A204.1 (cell line): ENCODE measurements around the gene FUOM.

ENCODE experiments used
- FAIRE-seq: peaks from 2 replicates; lab custom pipeline; 2012; peaks lifted over from hg19 to GRCh38; lab: Jason Lieb, UNC

The FUOM gene

GRCh38 chr10:133366751-133367150 lies 8.9 kb upstream of the FUOM start:
- no peak for FAIRE-seq

GRCh38 chr10:133366130-133366478 lies 8.3 kb upstream of the FUOM start:
- FAIRE-seq, result no peak

GRCh38 chr10:133365461-133366129 lies 7.8 kb upstream of the FUOM start:
- FAIRE-seq, result no peak

DNA sequence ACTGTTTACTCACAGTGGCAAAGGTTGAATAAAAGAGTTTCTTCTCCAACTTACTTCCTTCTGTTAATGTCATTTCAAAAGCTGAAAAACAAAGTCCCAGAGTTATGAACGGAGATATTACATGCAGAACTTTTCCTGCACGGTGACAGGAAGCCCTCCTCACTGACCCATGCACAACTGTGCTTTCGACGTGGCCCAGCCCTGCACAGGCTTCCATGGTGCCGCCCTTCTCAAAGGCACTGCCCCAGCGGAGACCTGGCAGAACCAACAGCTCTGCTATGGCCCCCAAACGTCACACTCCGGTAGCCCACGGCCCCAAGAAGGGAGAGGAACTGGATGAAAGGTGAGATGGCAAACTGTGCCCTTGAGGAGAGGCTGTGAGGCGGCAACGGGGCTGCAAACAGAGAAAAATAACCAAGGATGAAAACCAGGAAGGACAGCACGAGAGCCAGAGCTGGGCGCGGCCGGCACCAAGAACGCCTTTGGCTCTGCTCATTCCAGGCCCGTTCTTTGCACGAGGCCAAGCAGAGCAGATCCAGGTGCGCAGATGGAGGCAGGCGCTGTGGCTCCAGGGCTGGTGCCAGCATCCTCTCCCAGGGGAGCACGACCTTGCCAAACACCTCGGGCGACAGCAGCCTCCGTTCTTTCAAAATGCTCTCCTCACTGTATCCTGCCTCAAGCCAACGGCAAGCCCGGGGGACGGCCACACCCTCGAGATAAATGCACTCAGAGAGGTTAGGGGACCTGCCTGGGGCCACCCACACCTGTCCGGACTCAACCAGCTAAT lies 7.0 kb upstream of the FUOM start:
- no peak for FAIRE-seq

DNA sequence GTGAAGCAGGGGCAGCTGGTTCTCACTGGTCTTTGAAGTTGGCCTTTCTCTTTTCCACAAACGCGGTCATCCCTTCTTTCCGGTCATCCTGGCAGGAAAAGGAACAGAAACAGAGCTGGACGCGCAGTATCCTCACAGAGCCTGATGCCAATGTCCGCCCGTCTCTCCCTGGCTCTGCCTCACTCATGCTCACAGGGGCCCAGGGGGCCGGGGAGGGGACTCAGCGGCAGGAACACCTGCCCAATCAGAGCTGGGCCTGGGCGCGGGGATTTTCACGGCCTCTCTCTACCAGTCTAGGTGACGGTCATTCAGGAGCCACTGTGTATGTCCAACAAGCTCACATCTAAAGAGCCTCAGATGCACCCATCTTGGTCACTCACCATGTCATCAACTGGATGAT lies 5.0 kb upstream of the FUOM start:
- no peak for FAIRE-seq

DNA sequence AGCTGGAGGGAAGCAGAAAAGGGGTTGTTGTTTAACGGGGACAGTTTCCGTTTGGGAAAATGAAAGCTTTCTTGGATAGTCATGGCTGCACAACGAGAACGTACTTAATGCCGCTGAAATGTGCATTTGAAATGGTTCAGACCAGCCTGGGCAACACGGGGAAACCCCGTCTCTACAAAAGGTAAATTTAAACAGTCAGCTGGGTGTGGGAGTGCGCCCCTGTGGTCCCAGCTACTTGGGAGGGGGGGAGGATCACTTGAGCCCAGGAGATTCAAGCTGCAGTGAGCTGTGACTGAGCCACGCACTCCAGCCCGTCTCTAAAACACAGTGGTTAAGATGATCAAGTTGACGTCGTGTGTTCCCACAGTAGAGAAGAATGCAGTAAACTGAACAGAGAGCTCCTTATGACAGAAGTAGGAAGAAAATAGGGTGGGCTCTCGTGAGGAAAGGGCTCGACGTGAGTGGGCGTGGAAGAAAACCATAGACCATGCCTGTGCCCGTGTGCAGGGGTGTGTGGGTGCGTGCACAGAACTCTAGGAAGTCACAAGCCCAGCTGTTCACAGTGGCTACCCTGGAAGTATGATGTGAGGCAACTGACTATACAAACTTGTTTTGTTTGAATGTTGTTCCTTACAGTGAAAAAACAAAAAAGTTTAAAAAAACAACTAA lies 4.1 kb upstream of the FUOM start:
- FAIRE-seq, result no peak

DNA sequence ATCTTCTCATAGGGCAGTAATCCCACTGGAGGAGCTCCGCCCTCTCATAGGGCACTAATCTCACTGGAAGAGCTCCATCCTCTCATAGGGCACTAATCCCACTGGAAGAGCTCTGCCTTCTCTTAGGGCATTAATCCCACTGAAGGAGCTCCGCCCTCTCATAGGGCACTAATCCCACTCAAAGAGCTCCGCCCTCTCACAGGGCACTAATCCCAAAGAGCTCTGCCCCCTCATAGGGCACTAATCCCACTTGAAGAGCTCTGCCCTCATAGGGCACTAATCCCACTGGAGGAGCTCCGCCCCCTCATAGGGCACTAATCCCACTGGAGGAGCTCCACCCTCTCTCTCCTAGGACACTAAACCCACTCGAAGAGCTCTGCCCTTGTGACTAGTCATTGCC lies 3.4 kb upstream of the FUOM start:
- FAIRE-seq, result no peak

GRCh38 chr10:133359972-133360610 lies 2.3 kb upstream of the FUOM start:
- no peak for FAIRE-seq

DNA sequence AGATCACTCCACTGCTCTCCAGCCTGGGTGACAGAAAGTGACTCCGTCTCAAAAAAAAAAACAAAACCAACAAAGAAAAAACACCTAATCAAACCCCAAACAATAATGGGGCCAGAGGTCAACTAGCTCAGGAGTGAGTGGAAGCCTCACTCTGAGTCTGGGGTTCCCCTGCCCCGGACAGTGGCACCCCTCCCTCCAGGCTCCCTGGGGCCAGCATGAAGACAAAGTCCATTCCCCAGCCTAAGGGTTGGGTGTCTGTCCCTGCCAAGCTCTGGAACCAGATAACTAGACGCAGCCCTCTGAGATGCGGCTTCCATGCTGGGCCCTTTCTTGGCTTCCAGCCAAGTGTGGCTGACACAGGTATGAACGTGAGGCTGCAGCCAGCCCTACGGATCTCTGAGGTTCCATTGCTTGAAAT lies 1.7 kb upstream of the FUOM start:
- FAIRE-seq, result no peak

DNA sequence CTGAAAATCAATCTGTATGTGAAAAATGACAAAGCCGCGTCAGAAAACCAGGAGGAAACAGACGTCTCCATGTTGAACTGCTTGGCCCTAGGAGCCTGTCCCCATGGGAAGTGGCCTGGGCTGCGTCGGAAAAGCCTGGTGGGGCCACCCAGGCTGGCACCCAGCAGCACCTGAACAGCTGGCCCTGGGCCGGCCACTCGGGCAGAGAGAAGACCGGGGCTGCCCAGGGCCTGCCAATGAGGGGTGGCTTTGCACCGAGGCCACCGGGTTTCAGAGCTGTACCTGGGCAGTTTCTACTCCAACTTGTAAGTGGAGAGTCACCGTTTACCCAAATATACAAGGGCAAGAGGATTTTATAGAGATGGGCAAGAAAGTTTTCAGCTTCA lies 1.1 kb upstream of the FUOM start:
- FAIRE-seq, result no peak

GRCh38 chr10:133358162-133358924 lies 524 bp upstream of the FUOM start:
- FAIRE-seq, result no peak

- FAIRE-seq, result no peak
These were observed 1.1 kb downstream of the FUOM start for GRCh38 chr10:133356549-133357284.

GRCh38 chr10:133355991-133356390 lies 1.8 kb downstream of the FUOM start:
- no peak for FAIRE-seq

- no peak for FAIRE-seq
These were observed 2.6 kb downstream of the FUOM start for GRCh38 chr10:133355266-133355665.

DNA sequence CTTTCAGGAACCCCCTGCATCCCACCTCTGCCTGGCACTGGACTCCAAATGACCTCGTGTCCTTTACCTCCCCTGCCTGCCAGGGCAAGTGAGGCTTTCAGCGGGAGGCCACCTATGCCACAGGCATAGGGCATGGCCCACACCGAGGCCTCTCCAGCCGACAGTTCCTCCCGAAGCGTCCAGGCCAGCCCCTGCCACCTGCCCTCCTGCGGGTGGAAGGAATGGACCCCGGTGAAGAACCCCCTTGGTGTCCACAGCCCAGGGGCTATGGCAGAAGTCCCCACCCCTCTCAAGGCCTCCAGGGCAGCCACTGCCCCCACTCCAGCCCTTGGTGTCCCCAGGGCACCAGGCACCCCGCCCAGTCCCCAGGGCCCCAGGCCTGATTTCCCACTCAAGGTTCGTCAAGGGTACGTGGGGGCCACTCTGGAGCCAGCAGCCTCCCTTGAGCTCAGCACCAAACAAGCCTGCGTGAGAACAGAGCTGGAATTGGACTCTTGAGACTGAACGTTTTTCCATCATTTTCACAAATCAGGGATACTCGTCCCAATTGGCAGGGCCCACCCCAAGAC lies 3.1 kb downstream of the FUOM start:
- FAIRE-seq, result no peak

GRCh38 chr10:133353988-133354605 lies 3.7 kb downstream of the FUOM start:
- no peak for FAIRE-seq

- no peak for FAIRE-seq
These were observed 4.4 kb downstream of the FUOM start for GRCh38 chr10:133353202-133353959.

DNA sequence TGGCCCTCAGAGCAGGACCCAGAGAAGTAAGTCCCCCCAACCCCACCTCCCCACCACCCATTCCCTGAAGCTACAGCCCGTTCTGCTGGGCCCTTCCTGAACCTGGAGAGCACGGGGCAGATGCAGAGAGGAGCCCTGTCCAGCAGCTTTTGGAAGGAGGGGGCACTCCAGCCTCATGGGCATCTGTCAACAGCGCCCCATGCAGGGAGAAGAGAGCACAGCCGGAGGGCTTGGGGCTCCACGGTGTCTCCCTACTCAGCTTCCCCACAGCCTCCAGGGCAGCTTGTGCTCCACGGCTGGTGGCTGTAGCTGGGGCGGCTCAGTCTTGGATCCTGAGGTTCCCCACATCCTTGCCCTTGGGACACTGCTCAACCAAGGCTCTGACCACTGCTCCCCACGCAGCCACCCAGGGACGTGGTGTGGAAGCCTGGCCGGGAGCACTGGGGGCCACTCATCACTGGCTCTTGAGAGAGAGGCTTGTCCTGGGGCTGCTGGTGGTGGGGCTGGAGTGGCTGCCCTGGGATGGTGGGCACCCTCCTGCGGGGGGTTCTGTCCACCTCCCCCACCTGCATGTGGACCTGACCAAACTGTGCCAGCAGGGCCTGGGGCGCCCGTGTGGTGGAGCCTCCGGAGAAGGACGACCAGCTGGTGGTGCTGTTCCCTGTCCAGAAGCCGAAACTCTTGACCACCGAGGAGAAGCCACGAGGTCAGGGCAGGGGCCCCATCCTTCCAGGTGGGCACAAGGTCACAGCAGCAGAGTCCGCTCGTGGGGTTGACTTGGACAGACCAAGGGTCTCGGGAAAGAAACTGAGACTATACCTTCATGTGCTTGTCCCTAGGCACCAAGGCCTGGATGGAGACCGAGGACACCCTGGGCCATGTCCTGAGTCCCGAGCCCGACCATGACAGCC lies 6.2 kb downstream of the FUOM start:
- no peak for FAIRE-seq

- no peak for FAIRE-seq
These were observed 6.9 kb downstream of the FUOM start for GRCh38 chr10:133350950-133351329.
